K562 (cell line): ENCODE data around the gene GGA2. TPM values are rescaled to one million over a fixed set of nuclear protein-coding genes. Genes with fewer than 3 reads are reported as not detected.
A peak's percentile ranks its signal among the peaks of the same experiment; 100 is the strongest.

Experiments used
- ELF2 ChIP-seq: fragments of 250-450 bp; sonication (Bioruptor Pico); IDR thresholded peaks from 2 replicates; pipeline ENCODE4 v1.5.0; 2021; ENCODE audit warnings: mild to moderate bottlenecking
- GABPB1 ChIP-seq: sonication (generic); formaldehyde crosslinking; IDR thresholded peaks from 2 replicates; pipeline ENCODE4 v1.8.0; 2022; ENCODE audit warnings: mild to moderate bottlenecking, missing genetic modification reagents
- LEF1 ChIP-seq: fragments of 450-650 bp; IDR thresholded peaks from 2 replicates; pipeline ENCODE4 v1.6.1; 2016; ENCODE audit warnings: mild to moderate bottlenecking
- NCOA6 ChIP-seq: fragments of 450-650 bp; IDR thresholded peaks from 2 replicates; pipeline ENCODE4 v1.6.1; 2017; ENCODE audit warnings: mild to moderate bottlenecking
- NFRKB ChIP-seq: fragments of 450-650 bp; IDR thresholded peaks from 2 replicates; pipeline ENCODE4 v1.6.1; 2016; ENCODE audit warnings: low read depth
- OTX1 ChIP-seq: fragments of 450-650 bp; formaldehyde crosslinking; IDR thresholded peaks from 2 replicates; pipeline ENCODE4 v1.4.0; 2022; ENCODE audit warnings: mild to moderate bottlenecking
- POLR2G ChIP-seq: fragments of 200-400 bp; formaldehyde crosslinking; IDR thresholded peaks from 2 replicates; pipeline ENCODE4 v1.6.1; 2017; ENCODE audit warnings: low read depth, mild to moderate bottlenecking, antibody characterized with exemption, low read length, moderate library complexity
- SAP30 ChIP-seq: fragments of 200-600 bp; sonication (generic); IDR thresholded peaks from 2 replicates; pipeline ENCODE4 v1.6.1; 2012; ENCODE audit warnings: borderline replicate concordance, low read depth, mild to moderate bottlenecking, moderate library complexity, low read length, control low read depth, inconsistent platforms; ENCODE audit not compliant: insufficient read depth, poor library complexity, severe bottlenecking
- SUPT5H ChIP-seq: fragments of 450-650 bp; IDR thresholded peaks from 2 replicates; pipeline ENCODE4 v1.6.1; 2016
- TBP ChIP-seq: optimal IDR thresholded peaks from 2 replicates; pipeline ENCODE3; 2011; ENCODE audit warnings: low read depth, low read length, improper control_type of control experiment
- polyA plus RNA-seq, 8 experiments: library from polyadenylated mRNA; depleted of rRNA in 4 of 8; stranded (reverse) in 5 of 8; unstranded in 3 of 8; fragments of >200 nt; fragmentation: Nextera tagmentation in 2 of 8; fragmentation: Illumina TruSeq in 1 of 8; extraction: Ambion mirVana in 2 of 8; extraction: Trizol in 1 of 8; gene quantifications; 2 replicates each; pipeline versions ENCODE4 v1.2.1 to v1.2.3, GENCODE V29; 2011 to 2014; ENCODE audit warnings: inconsistent platforms in 1 of 8, missing spikeins in 1 of 8
- total RNA-seq, 7 experiments: library from RNA; depleted of rRNA in 6 of 7; stranded (reverse); fragments of >200 nt in 6 of 7; fragmentation: Illumina TruSeq in 2 of 7; extraction: Trizol in 2 of 7; gene quantifications; 2 replicates each; pipeline versions ENCODE4 v1.2.1 to v1.2.3, GENCODE V29; 2011 to 2021; ENCODE audit warnings: low replicate concordance in 1 of 7
- TF ChIP-seq, protein P1 (sequence below): sonication (generic); formaldehyde crosslinking; IDR thresholded peaks from 2 replicates; pipeline ENCODE4 v1.4.0; 2020; ENCODE audit warnings: mild to moderate bottlenecking, missing genetic modification reagents
- TF ChIP-seq, protein P2 (sequence below): fragments of 200-600 bp; sonication (generic); IDR thresholded peaks from one replicate; pipeline ENCODE4 v1.6.1; 2012; ENCODE audit warnings: mild to moderate bottlenecking, low read depth, low read length, inconsistent platforms
- TF ChIP-seq, protein P3 (sequence below), 3 experiments: fragments of 200-800 bp in 1 of 3; sonication (Bioruptor generic) in 1 of 3; sonication (generic) in 1 of 3; formaldehyde crosslinking in 1 of 3; IDR thresholded peaks; 2 replicates each; pipeline versions ENCODE4 v1.6.1 to v1.8.0; 2016 to 2022; ENCODE audit warnings: mild to moderate bottlenecking in 2 of 3, missing compliant biosample characterization in 2 of 3, missing genetic modification characterization in 2 of 3, missing genetic modification reagents in 1 of 3

The GGA2 gene
- total and polyA plus RNA-seq, 9 of the 15 experiments (the other 6 are each of a cell fraction or from before 2014, with no cell fraction given): 11.9 to 133 (median 66.3) TPM

DNA sequence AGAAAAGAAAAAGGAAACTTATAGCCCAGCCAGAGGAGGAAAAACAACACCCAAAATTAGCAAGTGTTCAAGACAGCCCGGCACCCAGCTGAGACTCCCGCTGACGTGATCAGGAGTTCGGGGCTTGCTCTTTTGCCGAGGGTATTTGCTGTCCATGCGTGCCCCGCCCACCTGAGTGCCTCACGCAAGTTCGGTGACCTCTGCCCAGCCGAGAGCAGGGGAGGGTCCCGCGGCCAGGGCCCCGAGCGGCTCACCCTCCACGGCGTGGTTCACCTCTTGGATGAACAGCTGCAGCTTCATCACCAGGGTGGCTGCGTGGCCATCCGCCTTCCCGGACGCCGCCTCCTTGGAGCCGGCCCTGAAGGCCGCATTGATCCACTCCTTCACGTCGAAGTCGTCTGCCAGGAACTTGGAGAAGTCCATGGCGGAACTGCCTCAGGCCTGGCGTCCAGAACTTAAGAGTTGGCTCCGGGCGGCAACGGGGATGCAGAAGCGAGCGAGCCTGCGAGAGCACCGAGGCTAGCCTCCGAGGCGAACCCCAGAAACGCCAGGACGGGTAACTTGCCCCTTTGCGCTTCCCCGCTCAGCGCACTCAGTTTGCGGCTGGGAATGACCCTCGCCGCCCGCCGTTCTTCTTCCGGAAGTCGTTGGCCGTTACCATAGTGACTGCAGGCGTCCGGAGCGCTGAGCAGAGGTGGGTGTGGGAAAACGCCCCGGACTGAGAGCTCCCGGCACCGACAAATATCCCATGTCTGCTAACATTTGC is 57.5 kb downstream of the GGA2 start, which contains the start of gene COG7 (continued):
- TF ChIP-seq POLR2G: peak; percentile 74
- TF ChIP-seq TBP: peak; percentile 39
- peak; percentile 64 for TF ChIP-seq SUPT5H
- TF ChIP-seq, protein P1, sequence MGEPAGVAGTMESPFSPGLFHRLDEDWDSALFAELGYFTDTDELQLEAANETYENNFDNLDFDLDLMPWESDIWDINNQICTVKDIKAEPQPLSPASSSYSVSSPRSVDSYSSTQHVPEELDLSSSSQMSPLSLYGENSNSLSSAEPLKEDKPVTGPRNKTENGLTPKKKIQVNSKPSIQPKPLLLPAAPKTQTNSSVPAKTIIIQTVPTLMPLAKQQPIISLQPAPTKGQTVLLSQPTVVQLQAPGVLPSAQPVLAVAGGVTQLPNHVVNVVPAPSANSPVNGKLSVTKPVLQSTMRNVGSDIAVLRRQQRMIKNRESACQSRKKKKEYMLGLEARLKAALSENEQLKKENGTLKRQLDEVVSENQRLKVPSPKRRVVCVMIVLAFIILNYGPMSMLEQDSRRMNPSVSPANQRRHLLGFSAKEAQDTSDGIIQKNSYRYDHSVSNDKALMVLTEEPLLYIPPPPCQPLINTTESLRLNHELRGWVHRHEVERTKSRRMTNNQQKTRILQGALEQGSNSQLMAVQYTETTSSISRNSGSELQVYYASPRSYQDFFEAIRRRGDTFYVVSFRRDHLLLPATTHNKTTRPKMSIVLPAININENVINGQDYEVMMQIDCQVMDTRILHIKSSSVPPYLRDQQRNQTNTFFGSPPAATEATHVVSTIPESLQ (CRISPR knock-in tag): no peak
- TF ChIP-seq OTX1 (CRISPR knock-in tag): no peak
- TF ChIP-seq, protein P2, sequence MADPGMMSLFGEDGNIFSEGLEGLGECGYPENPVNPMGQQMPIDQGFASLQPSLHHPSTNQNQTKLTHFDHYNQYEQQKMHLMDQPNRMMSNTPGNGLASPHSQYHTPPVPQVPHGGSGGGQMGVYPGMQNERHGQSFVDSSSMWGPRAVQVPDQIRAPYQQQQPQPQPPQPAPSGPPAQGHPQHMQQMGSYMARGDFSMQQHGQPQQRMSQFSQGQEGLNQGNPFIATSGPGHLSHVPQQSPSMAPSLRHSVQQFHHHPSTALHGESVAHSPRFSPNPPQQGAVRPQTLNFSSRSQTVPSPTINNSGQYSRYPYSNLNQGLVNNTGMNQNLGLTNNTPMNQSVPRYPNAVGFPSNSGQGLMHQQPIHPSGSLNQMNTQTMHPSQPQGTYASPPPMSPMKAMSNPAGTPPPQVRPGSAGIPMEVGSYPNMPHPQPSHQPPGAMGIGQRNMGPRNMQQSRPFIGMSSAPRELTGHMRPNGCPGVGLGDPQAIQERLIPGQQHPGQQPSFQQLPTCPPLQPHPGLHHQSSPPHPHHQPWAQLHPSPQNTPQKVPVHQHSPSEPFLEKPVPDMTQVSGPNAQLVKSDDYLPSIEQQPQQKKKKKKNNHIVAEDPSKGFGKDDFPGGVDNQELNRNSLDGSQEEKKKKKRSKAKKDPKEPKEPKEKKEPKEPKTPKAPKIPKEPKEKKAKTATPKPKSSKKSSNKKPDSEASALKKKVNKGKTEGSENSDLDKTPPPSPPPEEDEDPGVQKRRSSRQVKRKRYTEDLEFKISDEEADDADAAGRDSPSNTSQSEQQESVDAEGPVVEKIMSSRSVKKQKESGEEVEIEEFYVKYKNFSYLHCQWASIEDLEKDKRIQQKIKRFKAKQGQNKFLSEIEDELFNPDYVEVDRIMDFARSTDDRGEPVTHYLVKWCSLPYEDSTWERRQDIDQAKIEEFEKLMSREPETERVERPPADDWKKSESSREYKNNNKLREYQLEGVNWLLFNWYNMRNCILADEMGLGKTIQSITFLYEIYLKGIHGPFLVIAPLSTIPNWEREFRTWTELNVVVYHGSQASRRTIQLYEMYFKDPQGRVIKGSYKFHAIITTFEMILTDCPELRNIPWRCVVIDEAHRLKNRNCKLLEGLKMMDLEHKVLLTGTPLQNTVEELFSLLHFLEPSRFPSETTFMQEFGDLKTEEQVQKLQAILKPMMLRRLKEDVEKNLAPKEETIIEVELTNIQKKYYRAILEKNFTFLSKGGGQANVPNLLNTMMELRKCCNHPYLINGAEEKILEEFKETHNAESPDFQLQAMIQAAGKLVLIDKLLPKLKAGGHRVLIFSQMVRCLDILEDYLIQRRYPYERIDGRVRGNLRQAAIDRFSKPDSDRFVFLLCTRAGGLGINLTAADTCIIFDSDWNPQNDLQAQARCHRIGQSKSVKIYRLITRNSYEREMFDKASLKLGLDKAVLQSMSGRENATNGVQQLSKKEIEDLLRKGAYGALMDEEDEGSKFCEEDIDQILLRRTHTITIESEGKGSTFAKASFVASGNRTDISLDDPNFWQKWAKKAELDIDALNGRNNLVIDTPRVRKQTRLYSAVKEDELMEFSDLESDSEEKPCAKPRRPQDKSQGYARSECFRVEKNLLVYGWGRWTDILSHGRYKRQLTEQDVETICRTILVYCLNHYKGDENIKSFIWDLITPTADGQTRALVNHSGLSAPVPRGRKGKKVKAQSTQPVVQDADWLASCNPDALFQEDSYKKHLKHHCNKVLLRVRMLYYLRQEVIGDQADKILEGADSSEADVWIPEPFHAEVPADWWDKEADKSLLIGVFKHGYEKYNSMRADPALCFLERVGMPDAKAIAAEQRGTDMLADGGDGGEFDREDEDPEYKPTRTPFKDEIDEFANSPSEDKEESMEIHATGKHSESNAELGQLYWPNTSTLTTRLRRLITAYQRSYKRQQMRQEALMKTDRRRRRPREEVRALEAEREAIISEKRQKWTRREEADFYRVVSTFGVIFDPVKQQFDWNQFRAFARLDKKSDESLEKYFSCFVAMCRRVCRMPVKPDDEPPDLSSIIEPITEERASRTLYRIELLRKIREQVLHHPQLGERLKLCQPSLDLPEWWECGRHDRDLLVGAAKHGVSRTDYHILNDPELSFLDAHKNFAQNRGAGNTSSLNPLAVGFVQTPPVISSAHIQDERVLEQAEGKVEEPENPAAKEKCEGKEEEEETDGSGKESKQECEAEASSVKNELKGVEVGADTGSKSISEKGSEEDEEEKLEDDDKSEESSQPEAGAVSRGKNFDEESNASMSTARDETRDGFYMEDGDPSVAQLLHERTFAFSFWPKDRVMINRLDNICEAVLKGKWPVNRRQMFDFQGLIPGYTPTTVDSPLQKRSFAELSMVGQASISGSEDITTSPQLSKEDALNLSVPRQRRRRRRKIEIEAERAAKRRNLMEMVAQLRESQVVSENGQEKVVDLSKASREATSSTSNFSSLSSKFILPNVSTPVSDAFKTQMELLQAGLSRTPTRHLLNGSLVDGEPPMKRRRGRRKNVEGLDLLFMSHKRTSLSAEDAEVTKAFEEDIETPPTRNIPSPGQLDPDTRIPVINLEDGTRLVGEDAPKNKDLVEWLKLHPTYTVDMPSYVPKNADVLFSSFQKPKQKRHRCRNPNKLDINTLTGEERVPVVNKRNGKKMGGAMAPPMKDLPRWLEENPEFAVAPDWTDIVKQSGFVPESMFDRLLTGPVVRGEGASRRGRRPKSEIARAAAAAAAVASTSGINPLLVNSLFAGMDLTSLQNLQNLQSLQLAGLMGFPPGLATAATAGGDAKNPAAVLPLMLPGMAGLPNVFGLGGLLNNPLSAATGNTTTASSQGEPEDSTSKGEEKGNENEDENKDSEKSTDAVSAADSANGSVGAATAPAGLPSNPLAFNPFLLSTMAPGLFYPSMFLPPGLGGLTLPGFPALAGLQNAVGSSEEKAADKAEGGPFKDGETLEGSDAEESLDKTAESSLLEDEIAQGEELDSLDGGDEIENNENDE: no peak
- TF ChIP-seq ELF2: peak; percentile 95
- no peak for TF ChIP-seq LEF1
- TF ChIP-seq SAP30: peak; percentile 97
- TF ChIP-seq NFRKB: peak; percentile 49; the same call in 1 of the 2 replicates
- peak; percentile 97 for TF ChIP-seq NCOA6
- peak; percentile 91 for TF ChIP-seq GABPB1 (CRISPR knock-in tag)
- TF ChIP-seq, protein P3, sequence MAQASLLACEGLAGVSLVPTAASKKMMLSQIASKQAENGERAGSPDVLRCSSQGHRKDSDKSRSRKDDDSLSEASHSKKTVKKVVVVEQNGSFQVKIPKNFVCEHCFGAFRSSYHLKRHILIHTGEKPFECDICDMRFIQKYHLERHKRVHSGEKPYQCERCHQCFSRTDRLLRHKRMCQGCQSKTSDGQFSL (CRISPR knock-in tag; IDR thresholded peaks at IDR 0.05): 0 out of 2 replicates have a peak, but pooled peaks have one; percentile 14
- TF ChIP-seq, protein P3 (tag; IDR thresholded peaks at IDR 0.05): no peak
